ENCODE measurements around the gene FBXL7. TPM values are rescaled to one million over a fixed set of nuclear protein-coding genes. Genes with fewer than 3 reads are reported as not detected.

FBXL7 gene
- total RNA-seq, 2 donors from 2014 or later: not detected

GRCh38 chr5:15695215-15695731 lies 195.3 kb downstream of the FBXL7 start:
- no peaks in the 10 kb centered on the region for H3K4me1 Mint-ChIP-seq (ENCODE audit: low read depth in 2 of 2)
- no peaks in the 10 kb centered on the region for H3K27me3 Mint-ChIP-seq
- ATAC-seq (no peak), DNase-seq (ENCODE audit: low spot score) (no peak)
- H3K9me3 Mint-ChIP-seq: peaks cover 24% of the 10 kb centered on the region
- no peaks in the 10 kb centered on the region for H3K36me3 Mint-ChIP-seq
- no peak overlapping the region for H3K27ac Mint-ChIP-seq
- no peak overlapping the region for H3K4me3 Mint-ChIP-seq

- Mint-ChIP-seq H3K36me3 (no peaks in the 10 kb centered on the region), H3K27ac (no peak overlapping the region), H3K4me1 (ENCODE audit: low read depth in 2 of 2) (no peaks in the 10 kb centered on the region), H3K27me3 (no peaks in the 10 kb centered on the region), H3K9me3 (peaks cover 16% of the 10 kb centered on the region), H3K4me3 (no peak overlapping the region)
- no peak for ATAC-seq
- DNase-seq (ENCODE audit: low spot score): no peak
These were observed 200.4 kb downstream of the FBXL7 start for GRCh38 chr5:15700373-15700772.

- Mint-ChIP-seq H3K36me3 (no peaks in the 10 kb centered on the region), H3K4me1 (ENCODE audit: low read depth in 2 of 2) (no peaks in the 10 kb centered on the region), H3K4me3 (no peak overlapping the region), H3K9me3 (peaks cover 13% of the 10 kb centered on the region), H3K27me3 (no peaks in the 10 kb centered on the region), H3K27ac (no peak overlapping the region)
- no peak for DNase-seq (ENCODE audit: low spot score)
- no peak for ATAC-seq
These were observed 202.1 kb downstream of the FBXL7 start for GRCh38 chr5:15702102-15702501.

- no peaks in the 10 kb centered on the region for H3K27me3 Mint-ChIP-seq
These were observed 203.9 kb downstream of the FBXL7 start for GRCh38 chr5:15703901-15704300.

DNA sequence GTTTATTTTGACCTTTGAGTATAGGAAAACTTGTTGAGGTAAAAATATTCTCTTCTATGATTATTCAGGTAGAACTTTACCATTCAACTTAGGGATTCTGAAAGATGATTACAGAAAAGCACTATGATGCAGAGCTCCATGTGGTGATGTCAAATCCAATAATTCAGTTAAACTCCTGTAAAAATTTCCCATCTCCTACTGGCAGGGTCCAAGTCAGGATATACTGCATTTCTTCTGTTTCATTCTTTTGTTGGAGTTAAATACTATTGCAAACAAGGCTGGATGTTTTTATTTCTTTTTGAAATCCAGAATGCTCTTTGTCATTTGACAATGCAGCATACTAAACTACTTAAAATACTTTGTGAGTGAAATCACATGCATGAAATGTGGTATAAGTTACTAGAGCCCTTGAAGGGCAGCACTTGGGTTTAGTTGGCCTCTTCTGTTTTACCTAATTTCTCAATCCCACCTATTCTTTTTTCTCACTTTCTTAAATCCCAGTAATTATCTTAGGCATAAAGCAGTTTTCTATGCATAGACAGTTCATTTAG lies 204.5 kb downstream of the FBXL7 start:
- Mint-ChIP-seq H3K27ac (no peak overlapping the region), H3K4me3 (no peak overlapping the region), H3K27me3 (no peaks in the 10 kb centered on the region), H3K9me3 (peaks cover 8% of the 10 kb centered on the region), H3K36me3 (no peaks in the 10 kb centered on the region), H3K4me1 (ENCODE audit: low read depth in 2 of 2) (no peaks in the 10 kb centered on the region)
- no peak for ATAC-seq
- no peak for DNase-seq (ENCODE audit: low spot score)

More at GRCh38 chr5:15703901-15704300, 203.9 kb downstream of the FBXL7 start:
- no peaks in the 10 kb centered on the region for H3K4me1 Mint-ChIP-seq (ENCODE audit: low read depth in 2 of 2)
- ATAC-seq: no peak
- H3K4me3 Mint-ChIP-seq: no peak overlapping the region
- H3K36me3 Mint-ChIP-seq: no peaks in the 10 kb centered on the region
- DNase-seq (ENCODE audit: low spot score): no peak
- H3K9me3 Mint-ChIP-seq: peaks cover 10% of the 10 kb centered on the region
- no peak overlapping the region for H3K27ac Mint-ChIP-seq

GRCh38 chr5:15707631-15708030 lies 207.7 kb downstream of the FBXL7 start:
- H3K4me3 Mint-ChIP-seq: no peak overlapping the region
- peaks cover 4% of the 10 kb centered on the region for H3K36me3 Mint-ChIP-seq
- ATAC-seq (no peak), DNase-seq (ENCODE audit: low spot score) (no peak)
- peaks cover 7% of the 10 kb centered on the region for H3K9me3 Mint-ChIP-seq
- H3K27ac Mint-ChIP-seq: no peak overlapping the region
- H3K27me3 Mint-ChIP-seq: no peaks in the 10 kb centered on the region
- H3K4me1 Mint-ChIP-seq (ENCODE audit: low read depth in 2 of 2): no peaks in the 10 kb centered on the region

- Mint-ChIP-seq H3K9me3 (peaks cover 19% of the 10 kb centered on the region), H3K4me3 (no peak overlapping the region), H3K27me3 (no peaks in the 10 kb centered on the region), H3K4me1 (ENCODE audit: low read depth in 2 of 2) (no peaks in the 10 kb centered on the region), H3K27ac (no peak overlapping the region), H3K36me3 (peaks cover 4% of the 10 kb centered on the region)
- DNase-seq (ENCODE audit: low spot score) (no peak), ATAC-seq (no peak)
These were observed 211.9 kb downstream of the FBXL7 start for GRCh38 chr5:15711892-15712291.

GRCh38 chr5:15715535-15715934 lies 215.6 kb downstream of the FBXL7 start:
- Mint-ChIP-seq H3K27me3 (no peaks in the 10 kb centered on the region), H3K4me1 (ENCODE audit: low read depth in 2 of 2) (no peaks in the 10 kb centered on the region), H3K4me3 (no peak overlapping the region), H3K27ac (no peak overlapping the region), H3K9me3 (peaks cover 22% of the 10 kb centered on the region), H3K36me3 (peaks cover 4% of the 10 kb centered on the region)
- ATAC-seq: no peak
- DNase-seq (ENCODE audit: low spot score): no peak

DNA sequence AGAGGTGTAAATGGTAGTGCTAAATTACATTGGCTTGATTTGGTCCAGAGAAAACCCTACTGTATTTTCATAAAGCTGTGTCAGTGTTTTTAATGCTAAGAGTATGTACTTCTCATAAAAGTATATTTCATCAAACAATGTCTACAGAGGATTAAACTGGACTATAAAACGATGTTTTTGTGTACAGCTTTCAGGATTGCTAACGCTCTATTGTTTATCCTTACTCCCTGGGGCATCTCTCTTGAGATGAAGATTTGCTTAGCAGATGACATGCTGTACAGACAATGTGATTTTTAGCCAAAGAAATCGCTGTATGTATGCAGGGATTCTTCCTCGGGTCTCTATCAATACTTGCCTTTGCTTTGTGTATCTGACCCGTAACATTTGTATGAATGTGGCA lies 216.0 kb downstream of the FBXL7 start:
- no peak for DNase-seq (ENCODE audit: low spot score)
- Mint-ChIP-seq H3K9me3 (peaks cover 22% of the 10 kb centered on the region), H3K36me3 (peaks cover 3% of the 10 kb centered on the region), H3K4me1 (ENCODE audit: low read depth in 2 of 2) (no peaks in the 10 kb centered on the region), H3K27ac (no peak overlapping the region), H3K27me3 (no peaks in the 10 kb centered on the region), H3K4me3 (no peak overlapping the region)
- ATAC-seq: no peak

- H3K4me1 Mint-ChIP-seq (ENCODE audit: low read depth in 2 of 2): no peaks in the 10 kb centered on the region
- no peak overlapping the region for H3K27ac Mint-ChIP-seq
- ATAC-seq (no peak), DNase-seq (ENCODE audit: low spot score) (no peak)
- H3K9me3 Mint-ChIP-seq: peaks cover 25% of the 10 kb centered on the region
- H3K36me3 Mint-ChIP-seq: no peaks in the 10 kb centered on the region
- H3K4me3 Mint-ChIP-seq: no peak overlapping the region
- no peaks in the 10 kb centered on the region for H3K27me3 Mint-ChIP-seq
These were observed 217.0 kb downstream of the FBXL7 start for GRCh38 chr5:15717001-15717400.

DNA sequence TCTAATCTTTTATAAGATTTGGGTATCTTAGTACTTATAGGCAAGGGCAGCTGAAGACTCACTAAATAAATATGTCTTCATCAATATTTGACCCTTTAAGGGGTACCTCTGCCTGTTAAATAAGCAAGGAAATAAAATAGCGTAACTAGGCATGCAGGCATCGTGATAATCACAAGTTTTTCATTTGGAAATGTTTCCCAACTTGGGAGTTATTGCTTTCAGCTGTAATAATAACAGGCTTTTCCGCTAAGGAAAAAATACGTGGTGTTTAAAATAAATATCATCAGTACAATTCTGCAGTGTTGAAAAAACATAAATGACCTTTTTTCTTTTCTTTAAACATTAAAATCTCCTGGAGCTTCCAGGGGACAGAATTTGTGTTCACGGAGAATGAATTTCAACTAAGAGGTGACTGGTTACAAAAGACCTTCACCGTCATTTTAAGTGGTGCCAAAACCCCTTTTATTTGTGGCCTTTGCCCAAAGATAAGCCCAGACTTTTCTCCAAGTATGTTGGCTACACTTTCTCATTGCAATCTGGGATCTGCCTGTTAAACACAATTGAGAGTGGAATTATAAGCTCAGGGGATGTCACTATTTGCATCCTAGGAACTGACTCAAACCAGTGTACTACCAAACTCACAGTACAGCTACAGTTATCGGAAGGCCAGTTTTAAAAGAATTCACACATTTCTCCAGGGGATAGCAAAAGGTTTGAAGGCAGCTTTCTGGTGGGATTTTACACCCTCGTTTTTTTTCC lies 218.6 kb downstream of the FBXL7 start:
- peaks cover 21% of the 10 kb centered on the region for H3K9me3 Mint-ChIP-seq
- no peak overlapping the region for H3K4me3 Mint-ChIP-seq
- no peak for ATAC-seq
- no peaks in the 10 kb centered on the region for H3K4me1 Mint-ChIP-seq (ENCODE audit: low read depth in 2 of 2)
- DNase-seq (ENCODE audit: low spot score): no peak
- H3K36me3 Mint-ChIP-seq: no peaks in the 10 kb centered on the region
- no peak overlapping the region for H3K27ac Mint-ChIP-seq
- no peaks in the 10 kb centered on the region for H3K27me3 Mint-ChIP-seq

DNA sequence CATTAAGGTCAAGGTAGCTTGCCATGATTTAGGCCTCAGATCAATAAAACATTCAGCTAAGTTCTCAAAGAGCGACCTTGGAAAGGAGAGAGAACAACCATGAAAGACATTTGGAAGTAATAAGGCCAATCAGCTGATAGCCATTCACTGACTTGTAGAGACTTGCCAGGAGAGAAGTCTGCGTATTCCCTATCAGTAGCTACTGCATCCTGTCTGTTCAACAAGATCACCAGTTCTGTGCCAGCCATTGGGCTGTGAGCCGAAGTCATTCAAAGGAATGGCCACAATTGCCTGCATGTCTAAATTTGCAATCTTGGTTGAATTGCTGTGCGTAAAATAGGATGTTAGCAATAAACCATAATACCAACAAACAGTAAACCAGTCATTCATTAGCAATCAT lies 219.8 kb downstream of the FBXL7 start:
- H3K27ac Mint-ChIP-seq: no peak overlapping the region
- DNase-seq (ENCODE audit: low spot score): no peak
- ATAC-seq: no peak

GRCh38 chr5:15720515-15720914 lies 220.5 kb downstream of the FBXL7 start:
- no peak overlapping the region for H3K4me3 Mint-ChIP-seq
- H3K27me3 Mint-ChIP-seq: no peaks in the 10 kb centered on the region
- H3K9me3 Mint-ChIP-seq: peaks cover 15% of the 10 kb centered on the region
- H3K27ac Mint-ChIP-seq: no peak overlapping the region
- no peak for ATAC-seq
- no peaks in the 10 kb centered on the region for H3K36me3 Mint-ChIP-seq
- DNase-seq (ENCODE audit: low spot score): no peak
- no peaks in the 10 kb centered on the region for H3K4me1 Mint-ChIP-seq (ENCODE audit: low read depth in 2 of 2)

More for the DNA sequence above, 219.8 kb downstream of the FBXL7 start:
- H3K4me3 Mint-ChIP-seq: no peak overlapping the region
- H3K36me3 Mint-ChIP-seq: no peaks in the 10 kb centered on the region
- H3K4me1 Mint-ChIP-seq (ENCODE audit: low read depth in 2 of 2): no peaks in the 10 kb centered on the region
- H3K27me3 Mint-ChIP-seq: no peaks in the 10 kb centered on the region
- peaks cover 15% of the 10 kb centered on the region for H3K9me3 Mint-ChIP-seq

- ATAC-seq (no peak), DNase-seq (ENCODE audit: low spot score) (no peak)
- peaks cover under 1% of the 10 kb centered on the region for H3K36me3 Mint-ChIP-seq
- no peaks in the 10 kb centered on the region for H3K4me1 Mint-ChIP-seq (ENCODE audit: low read depth in 2 of 2)
- no peak overlapping the region for H3K4me3 Mint-ChIP-seq
- peaks cover 9% of the 10 kb centered on the region for H3K9me3 Mint-ChIP-seq
- no peaks in the 10 kb centered on the region for H3K27me3 Mint-ChIP-seq
- no peak overlapping the region for H3K27ac Mint-ChIP-seq
These were observed 222.3 kb downstream of the FBXL7 start for GRCh38 chr5:15722305-15722704.

Data from natural killer cell treated with Interleukin-12 subunit alpha and Interleukin-12 subunit beta and Interleukin-15 and Interleukin-18, amount 100 ng/mL, for 72 hours (primary cell).